Neural cell (in vitro differentiated cells): ENCODE results near the gene GRHL3. TPM values are rescaled to one million over a fixed set of nuclear protein-coding genes. Genes with fewer than 3 reads are reported as not detected.

Experiments
- H2AFZ ChIP-seq: fragments of 200-600, 300-800 bp; sonication (generic), shearing (Covaris generic); 2 replicates; pipeline ENCODE4 v1.6.0; 2014; ENCODE audit warnings: low read depth, mild to moderate bottlenecking, antibody characterized with exemption, low read length, moderate library complexity
- H3F3A ChIP-seq: fragments of 200-600 bp; shearing (Covaris generic); 2 replicates; pipeline ENCODE4 v1.6.1; 2016; ENCODE audit warnings: mild to moderate bottlenecking, moderate library complexity, mixed read lengths, antibody characterized with exemption, low read length; ENCODE audit not compliant: insufficient read depth, poor library complexity, severe bottlenecking
- H3K27ac ChIP-seq: fragments of 200-600, 300-800 bp; sonication (generic), shearing (Covaris generic); 2 replicates; pipeline ENCODE4 v1.5.1; 2014; ENCODE audit warnings: mild to moderate bottlenecking, low read length, moderate library complexity
- H3K27me3 ChIP-seq: fragments of 300-800, 200-600 bp; sonication (generic), shearing (Covaris generic); 2 replicates; pipeline ENCODE4 v1.6.0; 2014; ENCODE audit warnings: mild to moderate bottlenecking, low read depth, low read length, moderate library complexity; ENCODE audit not compliant: insufficient read depth
- H3K36me3 ChIP-seq: fragments of 300-800, 200-600 bp; sonication (generic), shearing (Covaris generic); 2 replicates; pipeline ENCODE4 v1.5.1; 2014; ENCODE audit warnings: mild to moderate bottlenecking, antibody characterized with exemption, low read length, moderate library complexity; ENCODE audit not compliant: insufficient read depth
- H3K4me2 ChIP-seq: fragments of 300-800, 200-600 bp; sonication (generic), shearing (Covaris generic); 2 replicates; pipeline ENCODE4 v1.6.0; 2014; ENCODE audit warnings: mild to moderate bottlenecking, low read length
- H3K4me3 ChIP-seq: fragments of 300-800, 200-600 bp; sonication (generic), shearing (Covaris generic); 2 replicates; pipeline ENCODE4 v1.5.1; 2014; ENCODE audit warnings: mild to moderate bottlenecking, low read length, moderate library complexity
- H3K79me2 ChIP-seq: fragments of 200-600 bp; shearing (Covaris generic); replicated peaks from 2 replicates; pipeline ENCODE4 v1.6.0; 2014; ENCODE audit warnings: mild to moderate bottlenecking, low read length, moderate library complexity; ENCODE audit not compliant: insufficient read depth
- H3K9ac ChIP-seq: fragments of 300-800, 200-600 bp; sonication (generic), shearing (Covaris generic); 2 replicates; pipeline ENCODE4 v1.6.1; 2016; ENCODE audit warnings: mild to moderate bottlenecking, low read length, mixed read lengths
- H3K9me2 ChIP-seq: fragments of 200-600 bp; shearing (Covaris generic); 2 replicates; pipeline ENCODE4 v1.6.1; 2016; ENCODE audit warnings: mild to moderate bottlenecking, low read length, mixed read lengths; ENCODE audit not compliant: insufficient read depth
- H3K9me3 ChIP-seq: fragments of 200-600, 300-800 bp; sonication (generic), shearing (Covaris generic); 2 replicates; pipeline ENCODE4 v1.6.1; 2016; ENCODE audit warnings: mild to moderate bottlenecking, mixed run types, low read length, moderate library complexity, mixed read lengths
- H4K20me1 ChIP-seq: fragments of 200-600 bp; shearing (Covaris generic); 2 replicates; pipeline ENCODE4 v1.6.1; 2016; ENCODE audit warnings: mild to moderate bottlenecking, mixed run types; ENCODE audit not compliant: insufficient read depth
- CTCF ChIP-seq: fragments of 450-650 bp; IDR thresholded peaks from 2 replicates; pipeline ENCODE4 v1.5.1; 2014; ENCODE audit warnings: antibody characterized with exemption, mild to moderate bottlenecking, moderate library complexity; ENCODE audit not compliant: poor library complexity, severe bottlenecking
- EP300 ChIP-seq: fragments of 450-650 bp; conservative IDR thresholded peaks from 2 replicates; pipeline ENCODE4 v1.6.1; 2014; ENCODE audit warnings: antibody characterized with exemption, mild to moderate bottlenecking, moderate library complexity; ENCODE audit not compliant: poor library complexity, severe bottlenecking
- EZH2 ChIP-seq: fragments of 200-600, 300-800 bp; shearing (Covaris generic), sonication (generic); IDR thresholded peaks from 2 replicates; pipeline ENCODE4 v1.6.1; 2014; ENCODE audit warnings: antibody characterized with exemption, low read length, borderline replicate concordance, mild to moderate bottlenecking; ENCODE audit not compliant: insufficient read depth, poor library complexity, severe bottlenecking
- MXI1 ChIP-seq: fragments of 450-650 bp; conservative IDR thresholded peaks from 2 replicates; pipeline ENCODE4 v1.6.1; 2014; ENCODE audit warnings: antibody characterized with exemption, mild to moderate bottlenecking; ENCODE audit not compliant: poor library complexity, severe bottlenecking
- POLR2AphosphoS5 ChIP-seq: IDR thresholded peaks from 2 replicates; pipeline ENCODE4 v1.6.1; 2012
- RAD21 ChIP-seq: fragments of 450-650 bp; conservative IDR thresholded peaks from 2 replicates; pipeline ENCODE4 v1.6.1; 2014; ENCODE audit warnings: antibody characterized with exemption, mild to moderate bottlenecking, moderate library complexity
- SMC3 ChIP-seq: fragments of 450-650 bp; conservative IDR thresholded peaks from 2 replicates; pipeline ENCODE4 v1.6.1; 2014; ENCODE audit warnings: antibody characterized with exemption, mild to moderate bottlenecking, moderate library complexity; ENCODE audit not compliant: poor library complexity
- TAF1 ChIP-seq: IDR thresholded peaks from 2 replicates; pipeline ENCODE4 v1.6.1; 2012; ENCODE audit warnings: low read depth
- polyA plus RNA-seq: library from polyadenylated mRNA; depleted of rRNA; stranded (reverse); fragments of >200 nt; gene quantifications from 2 replicates; pipeline ENCODE4 v1.2.3, GENCODE V29; 2014
- TF ChIP-seq, protein P1 (sequence below): IDR thresholded peaks from 2 replicates; pipeline ENCODE4 v1.6.1; 2012; ENCODE audit warnings: borderline replicate concordance

The GRHL3 gene
- polyA plus RNA-seq, 1 donor from 2014 or later = not detected

GRCh38 chr1:24386241-24386640, 67.1 kb downstream of the GRHL3 start (continued):
- TF ChIP-seq, protein P1, sequence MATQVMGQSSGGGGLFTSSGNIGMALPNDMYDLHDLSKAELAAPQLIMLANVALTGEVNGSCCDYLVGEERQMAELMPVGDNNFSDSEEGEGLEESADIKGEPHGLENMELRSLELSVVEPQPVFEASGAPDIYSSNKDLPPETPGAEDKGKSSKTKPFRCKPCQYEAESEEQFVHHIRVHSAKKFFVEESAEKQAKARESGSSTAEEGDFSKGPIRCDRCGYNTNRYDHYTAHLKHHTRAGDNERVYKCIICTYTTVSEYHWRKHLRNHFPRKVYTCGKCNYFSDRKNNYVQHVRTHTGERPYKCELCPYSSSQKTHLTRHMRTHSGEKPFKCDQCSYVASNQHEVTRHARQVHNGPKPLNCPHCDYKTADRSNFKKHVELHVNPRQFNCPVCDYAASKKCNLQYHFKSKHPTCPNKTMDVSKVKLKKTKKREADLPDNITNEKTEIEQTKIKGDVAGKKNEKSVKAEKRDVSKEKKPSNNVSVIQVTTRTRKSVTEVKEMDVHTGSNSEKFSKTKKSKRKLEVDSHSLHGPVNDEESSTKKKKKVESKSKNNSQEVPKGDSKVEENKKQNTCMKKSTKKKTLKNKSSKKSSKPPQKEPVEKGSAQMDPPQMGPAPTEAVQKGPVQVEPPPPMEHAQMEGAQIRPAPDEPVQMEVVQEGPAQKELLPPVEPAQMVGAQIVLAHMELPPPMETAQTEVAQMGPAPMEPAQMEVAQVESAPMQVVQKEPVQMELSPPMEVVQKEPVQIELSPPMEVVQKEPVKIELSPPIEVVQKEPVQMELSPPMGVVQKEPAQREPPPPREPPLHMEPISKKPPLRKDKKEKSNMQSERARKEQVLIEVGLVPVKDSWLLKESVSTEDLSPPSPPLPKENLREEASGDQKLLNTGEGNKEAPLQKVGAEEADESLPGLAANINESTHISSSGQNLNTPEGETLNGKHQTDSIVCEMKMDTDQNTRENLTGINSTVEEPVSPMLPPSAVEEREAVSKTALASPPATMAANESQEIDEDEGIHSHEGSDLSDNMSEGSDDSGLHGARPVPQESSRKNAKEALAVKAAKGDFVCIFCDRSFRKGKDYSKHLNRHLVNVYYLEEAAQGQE = no peak
- no peak for TF ChIP-seq EZH2
- TF ChIP-seq POLR2AphosphoS5 = no peak
- TF ChIP-seq EP300 = no peak

DNA sequence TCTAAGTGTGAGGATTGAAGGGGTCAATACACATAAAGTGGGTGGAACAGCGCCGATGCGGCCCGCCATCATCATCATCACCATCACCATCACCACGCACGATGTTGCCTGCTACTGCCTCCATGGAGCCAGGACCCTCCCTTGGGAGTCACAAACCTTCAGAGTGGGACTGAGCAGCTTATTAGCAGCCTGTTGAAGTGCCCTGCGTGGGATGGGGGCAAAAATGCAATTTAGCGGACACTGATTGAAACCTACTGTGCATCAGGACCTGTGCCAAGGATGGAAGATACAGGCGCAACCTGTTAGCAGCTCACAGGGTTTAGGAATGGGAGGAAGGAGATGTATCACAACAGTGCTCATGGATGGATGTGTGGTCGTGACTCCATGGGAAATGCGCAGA, 67.8 kb downstream of the GRHL3 start:
- H3K9ac ChIP-seq = no peak overlapping the region
- H3K79me2 ChIP-seq = no peaks in the 10 kb centered on the region
- H2AFZ ChIP-seq = no peak overlapping the region
- H3K4me2 ChIP-seq = no peak overlapping the region
- H3K9me3 ChIP-seq = no peaks in the 10 kb centered on the region
- no peaks in the 10 kb centered on the region for H3F3A ChIP-seq
- TF ChIP-seq MXI1 (no peak), POLR2AphosphoS5 (no peak), SMC3 (no peak), EZH2 (no peak), RAD21 (no peak), CTCF (no peak), TAF1 (no peak), EP300 (no peak)
- TF ChIP-seq, protein P1 = no peak
- H4K20me1 ChIP-seq = no peaks in the 10 kb centered on the region
- no peak overlapping the region for H3K4me3 ChIP-seq
- H3K27me3 ChIP-seq = no peaks in the 10 kb centered on the region
- H3K27ac ChIP-seq = no peak overlapping the region
- H3K36me3 ChIP-seq = no peaks in the 10 kb centered on the region
- H3K9me2 ChIP-seq = no peaks in the 10 kb centered on the region
